Adipocyte (in vitro differentiated cells): Measurements from ENCODE around the gene LCA5.
"Not testable (repeated sequence)": the region's sequence is repeated elsewhere in the genome, so short reads cannot be mapped to it uniquely, and the experiment has no call there.

Experiments
- DNase-seq: peaks from one replicate; pipeline ENCODE4 v3.0.0-alpha.2; 2015; ENCODE audit warnings: low read depth
- H3K27me3 ChIP-seq: replicated peaks from 2 replicates; pipeline ENCODE4 v1.7.0; 2013; ENCODE audit warnings: mild to moderate bottlenecking, low read length, moderate library complexity; ENCODE audit not compliant: control insufficient read depth, insufficient read depth
- H3K36me3 ChIP-seq: 2 replicates; pipeline ENCODE4 v1.7.0; 2013; ENCODE audit warnings: low read length, mild to moderate bottlenecking, moderate library complexity; ENCODE audit not compliant: control insufficient read depth, insufficient read depth, severe bottlenecking
- H3K4me1 ChIP-seq: 2 replicates; pipeline ENCODE4 v1.7.0; 2013; ENCODE audit warnings: mild to moderate bottlenecking, low read length, moderate library complexity; ENCODE audit not compliant: control insufficient read depth, insufficient read depth
- H3K4me3 ChIP-seq: 2 replicates; pipeline ENCODE4 v1.7.0; 2013; ENCODE audit warnings: mild to moderate bottlenecking, low read length, moderate library complexity
- H3K9ac ChIP-seq: 2 replicates; pipeline ENCODE4 v1.7.0; 2013; ENCODE audit warnings: mild to moderate bottlenecking, low read length, moderate library complexity
- H3K9me3 ChIP-seq: 2 replicates; pipeline ENCODE4 v1.7.0; 2013; ENCODE audit warnings: mild to moderate bottlenecking, low read length, moderate library complexity; ENCODE audit not compliant: control insufficient read depth

LCA5 gene

DNA sequence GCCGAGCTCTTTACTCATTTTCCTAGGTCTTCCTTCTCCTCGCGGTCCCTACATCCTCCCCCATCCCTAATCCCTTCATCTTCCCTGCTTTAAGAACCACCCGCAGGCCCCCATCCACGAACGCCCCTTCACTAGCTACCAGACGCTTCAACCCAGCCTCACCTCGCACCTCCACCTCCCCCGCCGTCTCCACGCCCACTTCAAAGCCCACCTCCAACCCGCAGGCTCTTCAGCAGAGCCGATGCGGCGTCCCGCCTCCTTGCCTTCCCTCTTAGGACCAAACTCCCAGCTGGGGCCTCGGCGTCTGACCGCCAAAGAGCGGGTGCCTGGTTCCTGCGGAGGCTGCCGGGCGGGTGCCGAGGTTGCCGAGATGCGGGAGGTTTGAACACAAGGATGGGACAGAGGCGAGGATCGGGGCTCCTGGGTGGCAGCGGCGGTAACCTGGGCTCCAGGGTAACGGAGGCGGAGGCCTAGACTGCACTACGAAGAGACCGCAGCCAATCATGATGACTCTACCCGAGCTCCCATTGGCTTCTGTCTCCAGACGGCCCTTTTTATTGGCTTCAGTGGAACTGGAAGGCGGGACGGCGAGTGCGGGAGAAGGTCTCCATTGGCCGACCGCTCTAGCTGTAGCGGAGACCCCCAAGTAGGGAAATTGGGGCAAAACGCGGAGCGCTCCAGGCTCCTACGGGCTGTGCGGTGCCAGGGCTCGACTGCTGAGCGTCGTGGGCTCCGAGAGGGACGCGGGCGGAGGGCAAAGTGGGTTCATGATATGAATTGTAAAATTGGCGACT lies at the start of gene LCA5:
Gene LCA5, minus strand, starts transcription at position 477 of the 794 bp plus-strand sequence. CDS start 18,536 bp downstream, outside the sequence.
- Histone ChIP-seq H3K27me3 (no peaks in the 10 kb centered on the region), H3K4me1 (peaks cover 18% of the 10 kb centered on the region), H3K9me3 (no peaks in the 10 kb centered on the region), H3K36me3 (no peaks in the 10 kb centered on the region), H3K4me3 (peak within 1 kb of the TSS; percentile 99), H3K9ac (peak within 1 kb of the TSS; percentile 95)
- DNase-seq, result peak; percentile 99

DNA sequence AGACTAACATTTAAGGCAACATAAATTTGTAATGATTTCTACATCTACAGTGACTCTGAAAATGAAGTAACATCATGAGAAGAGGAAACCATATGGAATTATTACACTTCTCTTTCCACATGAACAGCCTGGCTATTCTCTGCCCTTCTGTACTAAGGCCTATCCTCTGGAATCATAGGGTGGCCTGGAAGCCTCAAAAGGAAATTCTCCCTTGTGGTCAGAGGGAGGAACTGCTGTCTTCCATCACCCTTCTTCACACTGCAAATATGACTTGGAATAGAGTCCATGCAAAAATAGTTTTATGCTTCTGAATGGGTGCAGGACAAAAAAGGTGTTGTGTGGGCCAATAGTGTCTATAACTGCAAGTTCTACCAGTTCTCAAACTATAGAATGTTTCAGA lies 49.3 kb upstream of the LCA5 start:
- Histone ChIP-seq H3K9ac (no peak overlapping the region), H3K4me1 (no peaks in the 10 kb centered on the region), H3K4me3 (no peak overlapping the region), H3K27me3 (no peaks in the 10 kb centered on the region), H3K36me3 (no peaks in the 10 kb centered on the region), H3K9me3 (no peaks in the 10 kb centered on the region)
- peak; percentile 25 for DNase-seq

DNA sequence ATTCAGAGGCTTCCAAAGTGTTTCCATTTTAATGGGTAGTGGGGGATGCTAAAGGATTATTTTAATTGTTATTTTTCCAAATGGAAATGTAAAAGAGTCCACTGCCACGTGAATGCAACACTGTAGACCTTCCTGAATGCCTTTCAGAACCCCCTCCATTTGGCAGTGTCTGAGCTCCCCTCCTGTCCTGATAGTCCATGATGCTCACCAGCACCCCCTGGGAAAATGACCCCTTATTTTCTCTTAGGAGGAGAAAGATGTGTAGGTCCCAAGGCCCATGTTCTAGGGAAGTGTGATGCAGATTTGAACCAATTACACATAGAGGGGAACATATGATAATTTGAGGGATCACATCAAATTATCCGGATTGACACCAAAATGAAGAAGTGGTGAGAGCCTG lies 47.1 kb upstream of the LCA5 start:
- H3K4me3 ChIP-seq, result no peak overlapping the region
- no peaks in the 10 kb centered on the region for H3K4me1 ChIP-seq
- H3K27me3 ChIP-seq, result no peaks in the 10 kb centered on the region
- H3K9me3 ChIP-seq, result no peaks in the 10 kb centered on the region
- no peaks in the 10 kb centered on the region for H3K36me3 ChIP-seq
- no peak for DNase-seq
- H3K9ac ChIP-seq, result no peak overlapping the region

DNA sequence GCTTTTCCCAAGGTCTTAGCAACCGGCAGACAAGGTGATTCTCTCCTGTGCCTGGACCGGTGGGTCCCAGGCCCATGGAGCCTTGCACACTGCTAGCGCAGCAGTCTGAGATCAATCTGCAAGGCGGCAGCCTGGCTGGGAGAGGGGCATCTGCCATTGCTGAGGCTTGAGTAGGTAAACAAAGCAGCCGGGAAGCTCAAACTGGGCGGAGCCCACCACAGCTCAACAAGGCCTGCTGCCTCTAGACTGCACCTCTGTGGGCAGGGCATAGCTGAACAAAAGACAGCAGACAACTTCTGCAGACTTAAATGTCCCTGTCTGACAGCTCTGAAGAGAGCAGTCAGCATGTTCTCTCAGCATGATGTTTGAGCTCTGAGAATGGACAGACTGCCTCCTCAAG lies 40.7 kb upstream of the LCA5 start:
- H3K36me3 ChIP-seq, H3K4me3 ChIP-seq, H3K9ac ChIP-seq, DNase-seq, H3K9me3 ChIP-seq, H3K4me1 ChIP-seq, H3K27me3 ChIP-seq: not testable (repeated sequence)

DNA sequence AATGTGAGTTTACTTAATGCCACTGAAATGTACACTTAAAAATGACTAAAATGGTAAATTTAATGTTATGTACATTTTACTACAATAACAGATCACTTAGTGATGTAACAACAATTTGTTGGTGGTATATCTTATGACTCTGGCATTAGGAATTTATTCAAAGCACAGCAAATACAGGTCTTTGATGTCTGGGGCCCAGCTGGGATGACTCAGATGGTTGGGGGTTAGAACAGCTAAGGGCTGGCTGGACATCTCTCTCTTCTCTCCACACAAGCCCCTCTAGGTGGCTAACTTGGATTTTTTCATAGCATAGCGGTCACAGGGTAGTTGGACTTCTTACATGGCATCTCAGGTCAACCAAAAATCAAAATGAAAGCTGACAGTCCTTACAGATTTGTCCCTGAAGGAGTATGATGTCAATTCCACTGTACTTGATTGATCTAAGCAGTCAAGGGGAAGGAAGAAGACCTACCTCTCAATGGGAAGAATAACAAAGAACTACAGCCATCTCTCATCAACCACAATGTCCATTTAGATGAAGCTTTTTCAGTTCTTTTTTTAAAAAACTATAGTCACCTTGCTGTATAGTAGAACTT lies 37.5 kb upstream of the LCA5 start:
- peak; percentile 58 for DNase-seq
- H3K9ac ChIP-seq, result no peak overlapping the region
- H3K9me3 ChIP-seq, result no peaks in the 10 kb centered on the region
- no peaks in the 10 kb centered on the region for H3K36me3 ChIP-seq
- H3K27me3 ChIP-seq, result no peaks in the 10 kb centered on the region
- no peak overlapping the region for H3K4me3 ChIP-seq
- H3K4me1 ChIP-seq, result peaks cover 7% of the 10 kb centered on the region

DNA sequence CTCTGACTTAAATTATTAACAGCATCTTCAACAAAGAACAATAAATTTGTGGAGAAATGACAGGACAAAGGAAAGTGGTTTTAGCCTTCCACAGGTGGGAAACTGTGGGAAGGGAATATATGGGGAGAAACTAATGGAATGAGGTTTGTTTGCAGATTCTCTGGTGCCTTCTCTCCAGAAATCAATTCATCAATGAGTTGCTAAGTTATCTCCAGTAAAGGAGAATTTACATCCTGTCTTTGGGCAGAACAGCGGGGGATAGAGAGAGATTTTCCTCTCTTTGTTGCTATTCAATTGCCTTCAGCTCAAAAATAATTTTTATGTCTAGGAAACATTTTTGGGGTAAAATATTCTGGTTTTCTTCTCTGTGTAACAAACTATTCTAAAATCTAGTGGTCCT lies 36.9 kb upstream of the LCA5 start:
- no peaks in the 10 kb centered on the region for H3K9me3 ChIP-seq
- no peak for DNase-seq

DNA sequence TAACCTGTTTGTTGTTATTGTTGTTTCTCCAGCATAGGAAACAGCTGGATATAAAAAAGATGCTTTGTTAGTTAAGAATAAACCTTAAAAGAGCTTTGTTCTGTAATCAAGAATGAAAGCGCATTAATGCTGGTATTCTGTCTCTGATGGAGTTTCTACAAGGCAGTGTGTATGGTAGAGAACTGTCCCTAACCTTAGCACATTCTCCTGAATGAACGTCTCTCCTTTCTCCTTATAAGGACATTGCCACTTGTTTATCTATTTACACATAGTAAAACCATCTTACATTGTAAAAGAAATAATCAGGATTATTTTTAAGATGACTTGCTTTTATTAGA lies 33.8 kb upstream of the LCA5 start:
- Histone ChIP-seq H3K9me3 (no peaks in the 10 kb centered on the region), H3K4me1 (peaks cover 7% of the 10 kb centered on the region), H3K27me3 (no peaks in the 10 kb centered on the region), H3K9ac (no peak overlapping the region), H3K4me3 (peak overlapping the region; percentile 10), H3K36me3 (no peaks in the 10 kb centered on the region)
- no peak for DNase-seq

More for the DNA sequence above, 36.9 kb upstream of the LCA5 start:
- Histone ChIP-seq H3K4me1 (peaks cover 7% of the 10 kb centered on the region), H3K9ac (no peak overlapping the region), H3K4me3 (no peak overlapping the region), H3K36me3 (no peaks in the 10 kb centered on the region), H3K27me3 (no peaks in the 10 kb centered on the region)

DNA sequence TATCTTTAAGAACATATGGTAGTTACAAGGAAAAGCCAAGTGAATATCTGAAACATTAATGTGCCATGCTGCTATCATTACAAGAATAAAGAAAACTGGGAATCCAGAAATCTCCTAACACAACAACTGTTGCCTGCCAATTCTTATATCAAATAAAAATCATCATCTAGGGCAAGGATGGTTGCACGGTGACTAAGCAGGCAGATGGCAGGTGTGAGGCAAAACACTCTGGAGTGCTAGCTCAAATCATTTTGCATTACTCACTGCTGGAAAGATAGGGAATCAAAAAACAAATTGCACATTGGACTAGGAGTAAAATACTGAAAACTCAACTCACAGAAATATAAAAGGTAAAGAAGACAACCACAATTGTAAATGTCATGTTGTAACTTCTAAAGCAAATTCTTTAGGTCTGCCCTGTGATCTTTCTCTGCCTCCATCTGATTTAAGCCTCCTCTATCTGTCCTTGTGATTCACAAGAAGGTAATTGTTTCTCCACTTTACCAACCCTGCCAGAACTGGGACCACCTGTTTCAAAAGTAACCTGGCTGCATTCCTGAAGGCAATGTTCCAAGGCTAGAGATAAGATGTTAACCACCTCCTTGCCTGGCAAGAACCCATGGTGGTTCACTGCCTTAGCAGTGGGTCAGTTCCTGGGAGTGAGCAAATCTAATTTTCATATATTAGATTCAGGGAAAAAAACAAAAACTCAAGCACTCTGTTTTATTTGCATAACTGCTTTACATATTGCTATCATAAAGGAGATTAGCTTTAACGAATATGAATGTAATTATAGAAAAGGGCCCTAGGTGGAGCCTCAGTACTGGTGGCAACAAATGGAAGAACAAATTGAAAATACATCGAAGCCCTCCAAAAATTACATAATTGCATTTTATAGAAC lies 33.1 kb upstream of the LCA5 start:
- H3K9me3 ChIP-seq, result no peaks in the 10 kb centered on the region
- no peak overlapping the region for H3K9ac ChIP-seq
- peak; percentile 74 for DNase-seq
- H3K27me3 ChIP-seq, result no peaks in the 10 kb centered on the region
- no peaks in the 10 kb centered on the region for H3K36me3 ChIP-seq
- peak overlapping the region; percentile 10 for H3K4me3 ChIP-seq
- H3K4me1 ChIP-seq, result peaks cover 7% of the 10 kb centered on the region

DNA sequence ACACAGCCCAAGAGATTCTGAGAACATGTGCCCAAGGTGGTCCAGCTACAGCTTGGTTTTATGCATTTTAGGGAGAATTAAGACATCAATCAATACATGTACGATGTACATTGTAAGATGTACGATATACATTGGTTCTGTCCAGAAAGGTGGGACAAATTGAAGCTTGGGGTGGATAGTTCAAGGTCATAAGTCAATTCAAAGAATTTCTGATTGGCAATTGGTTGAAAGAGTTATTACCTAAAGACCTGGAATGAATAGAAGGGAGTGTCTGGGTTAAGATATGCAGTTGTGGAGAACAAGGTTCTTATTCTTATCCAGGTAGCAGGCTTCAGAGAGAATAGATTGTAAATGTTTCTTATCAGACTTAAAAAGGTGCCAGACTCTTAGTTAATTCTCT lies 31.8 kb upstream of the LCA5 start:
- no peaks in the 10 kb centered on the region for H3K27me3 ChIP-seq
- no peaks in the 10 kb centered on the region for H3K9me3 ChIP-seq
- H3K9ac ChIP-seq, result no peak overlapping the region
- no peak overlapping the region for H3K4me3 ChIP-seq
- no peak for DNase-seq
- no peaks in the 10 kb centered on the region for H3K36me3 ChIP-seq
- peaks cover 7% of the 10 kb centered on the region for H3K4me1 ChIP-seq

DNA sequence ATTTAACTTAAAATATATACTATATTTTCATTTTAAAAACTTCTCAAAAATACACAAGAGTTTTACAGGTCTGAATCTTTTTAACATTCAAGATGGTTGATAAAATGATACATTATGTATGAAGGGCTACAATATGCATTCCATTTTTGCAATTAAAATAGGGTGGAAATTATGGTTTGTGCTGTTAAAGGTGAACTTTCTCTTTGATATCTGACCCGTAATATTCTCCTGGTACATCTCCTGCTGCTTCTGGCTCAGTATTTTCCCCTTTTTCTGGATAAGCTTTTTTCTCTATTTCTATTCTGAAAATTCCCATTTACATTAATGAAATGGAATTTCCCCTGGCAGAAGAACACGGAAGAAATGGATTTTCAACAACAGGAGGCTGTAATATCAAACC lies 27.4 kb upstream of the LCA5 start:
- H3K36me3 ChIP-seq, result no peaks in the 10 kb centered on the region
- H3K9ac ChIP-seq, result no peak overlapping the region
- no peaks in the 10 kb centered on the region for H3K9me3 ChIP-seq
- H3K27me3 ChIP-seq, result no peaks in the 10 kb centered on the region
- no peak overlapping the region for H3K4me3 ChIP-seq
- no peaks in the 10 kb centered on the region for H3K4me1 ChIP-seq
- DNase-seq, result no peak

DNA sequence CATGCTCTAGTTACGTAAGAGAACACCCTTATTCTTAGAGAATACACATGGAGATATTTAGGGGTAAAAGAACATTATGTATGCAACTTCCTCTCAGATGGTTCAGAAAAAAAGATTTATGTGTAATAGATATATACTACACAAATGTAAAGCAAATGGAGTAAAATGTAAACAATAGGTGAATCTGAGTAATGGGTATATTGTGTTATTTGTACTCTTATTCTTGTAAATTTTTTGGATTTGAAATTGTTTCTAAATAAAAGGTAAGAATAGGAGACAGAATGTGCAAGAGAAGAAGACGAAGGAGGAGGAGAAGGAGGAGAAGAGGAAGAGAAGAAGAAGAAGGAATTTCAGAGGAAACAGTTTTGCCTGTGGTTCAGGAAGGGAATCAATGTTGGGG lies 22.5 kb upstream of the LCA5 start:
- Histone ChIP-seq H3K27me3 (no peaks in the 10 kb centered on the region), H3K4me3 (no peak overlapping the region), H3K9me3 (no peaks in the 10 kb centered on the region), H3K36me3 (no peaks in the 10 kb centered on the region), H3K9ac (no peak overlapping the region), H3K4me1 (peaks cover 11% of the 10 kb centered on the region)
- no peak for DNase-seq
